Measurements from ENCODE around the gene DNER.

- TF ChIP-seq POLR2A (IDR thresholded peaks at IDR 0.05; ENCODE audit: low read depth, low read length), result no peak
- no peak for TF ChIP-seq CTCF (conservative IDR thresholded peaks at IDR 0.05; ENCODE audit: low read depth, low read length)
- TF ChIP-seq BHLHE40 (IDR thresholded peaks at IDR 0.05; ENCODE audit: low read depth, low read length), result no peak
- TF ChIP-seq USF2 (IDR thresholded peaks at IDR 0.05; ENCODE audit: low read depth, low read length), result no peak
- TF ChIP-seq MXI1 (IDR thresholded peaks at IDR 0.05; ENCODE audit: borderline replicate concordance, low read depth, low read length), result no peak
- TF ChIP-seq ELK1 (IDR thresholded peaks at IDR 0.05; ENCODE audit: borderline replicate concordance, low read depth, low read length), result no peak
- TF ChIP-seq MAZ (IDR thresholded peaks at IDR 0.05; ENCODE audit: borderline replicate concordance, low read depth, low read length), result no peak
- TF ChIP-seq RFX5 (IDR thresholded peaks at IDR 0.05; ENCODE audit: low read depth, low read length), result no peak
- no peak for TF ChIP-seq CEBPB (IDR thresholded peaks at IDR 0.05; ENCODE audit: low read depth, low read length)
- TF ChIP-seq RAD21 (IDR thresholded peaks at IDR 0.05; ENCODE audit: low read length), result no peak
Observed at GRCh38 chr2:229562472-229563127, 151.8 kb downstream of the DNER start.

Data from IMR-90 (cell line).